Measurements from ENCODE around the gene INTS11. TPM values are rescaled to one million over a fixed set of nuclear protein-coding genes. Genes with fewer than 3 reads are reported as not detected.
A peak's percentile ranks its signal among the peaks of the same experiment; 100 is the strongest.

Gene INTS11
- total and polyA plus RNA-seq, 2 donors (not counting 1 experiment from before 2014, with no cell fraction given): 149 to 245 TPM

DNA sequence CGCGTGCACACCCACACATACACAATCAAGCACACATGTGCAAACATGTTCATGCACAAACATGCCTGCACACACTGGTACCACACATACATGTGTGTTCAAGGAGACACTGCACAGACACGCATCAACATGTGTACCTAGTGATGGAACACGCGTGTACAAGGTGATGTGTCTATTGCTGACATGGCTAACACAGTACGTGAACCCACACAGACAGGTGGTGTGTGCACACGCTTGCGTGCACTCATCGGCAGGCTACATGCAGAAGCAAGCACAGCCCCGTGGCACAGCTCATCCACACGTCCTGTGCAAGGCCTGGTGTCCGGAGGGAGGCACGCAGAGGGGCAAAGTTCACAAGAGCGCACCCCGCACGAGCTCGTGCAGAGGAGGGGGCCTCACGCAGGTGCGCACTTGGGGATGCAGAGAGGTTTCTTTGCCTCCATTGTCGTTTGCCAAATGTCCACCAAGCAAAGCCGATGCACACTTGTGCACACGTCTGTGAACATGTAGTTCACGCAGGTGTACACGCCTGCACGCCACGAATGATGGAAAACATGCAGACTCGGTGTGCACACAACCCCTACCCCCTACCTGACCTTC, 17.7 kb downstream of the INTS11 start:
- H3K9me3 ChIP-seq (ENCODE audit: control extremely low read depth in 1 of 3, control insufficient read depth in 2 of 3, insufficient read depth in 1 of 3, low read length in 2 of 3): no peaks in the 10 kb centered on the region
- no peak for ATAC-seq (ENCODE audit: low read depth)
- no peak overlapping the region for H3K27ac ChIP-seq (ENCODE audit: low read length in 2 of 2)
- DNase-seq: peak; percentile 44
- no peaks in the 10 kb centered on the region for H3K27me3 ChIP-seq (replicated peaks in 1 of 4; ENCODE audit: control extremely low read depth in 1 of 4, control insufficient read depth in 3 of 4, insufficient read depth in 4 of 4, low read length in 3 of 4)
- Mint-ChIP-seq H3K4me3 (peak overlapping the region; percentile 88), H3K4me1 (peaks cover 35% of the 10 kb centered on the region), H3K9me3 (ENCODE audit: insufficient read depth) (no peaks in the 10 kb centered on the region), H3K27ac (peak overlapping the region; percentile 92), H3K27me3 (no peaks in the 10 kb centered on the region)
- ChIA-PET POLR2A (interaction anchor here (0.5 to 0.6 kb wide), 2 partner anchors 261 to 266 kb away, joined by 4 to 5 read pairs; no protein-coding TSS in a partner anchor), CTCF (no interaction called here)
- peaks cover 41% of the 10 kb centered on the region for H4K20me1 ChIP-seq (ENCODE audit: control insufficient read depth, insufficient read depth, low read length, poor library complexity, severe bottlenecking)
- peak overlapping the region; percentile 99 for H3K4me2 ChIP-seq (replicated peaks; ENCODE audit: low read depth, low read length, poor library complexity, severe bottlenecking)
- H3K79me2 ChIP-seq (ENCODE audit: control insufficient read depth, insufficient read depth, low read length): peaks cover 39% of the 10 kb centered on the region
- peak overlapping the region; percentile 69 for H2AFZ ChIP-seq (ENCODE audit: insufficient read depth, low read depth, low read length, poor library complexity, severe bottlenecking)
- peaks cover 0 to 11% of the 10 kb centered on the region in 2 experiments for H3K36me3 ChIP-seq (replicated peaks in 1 of 2; ENCODE audit: control extremely low read depth in 1 of 2, control insufficient read depth in 1 of 2, extremely low read depth in 1 of 2, insufficient read depth in 2 of 2, low read length in 1 of 2)
- WGBS (ENCODE audit: insufficient coverage): 59% methylated on average over 27 of the region's 27 CpGs
- TF ChIP-seq, protein P1, sequence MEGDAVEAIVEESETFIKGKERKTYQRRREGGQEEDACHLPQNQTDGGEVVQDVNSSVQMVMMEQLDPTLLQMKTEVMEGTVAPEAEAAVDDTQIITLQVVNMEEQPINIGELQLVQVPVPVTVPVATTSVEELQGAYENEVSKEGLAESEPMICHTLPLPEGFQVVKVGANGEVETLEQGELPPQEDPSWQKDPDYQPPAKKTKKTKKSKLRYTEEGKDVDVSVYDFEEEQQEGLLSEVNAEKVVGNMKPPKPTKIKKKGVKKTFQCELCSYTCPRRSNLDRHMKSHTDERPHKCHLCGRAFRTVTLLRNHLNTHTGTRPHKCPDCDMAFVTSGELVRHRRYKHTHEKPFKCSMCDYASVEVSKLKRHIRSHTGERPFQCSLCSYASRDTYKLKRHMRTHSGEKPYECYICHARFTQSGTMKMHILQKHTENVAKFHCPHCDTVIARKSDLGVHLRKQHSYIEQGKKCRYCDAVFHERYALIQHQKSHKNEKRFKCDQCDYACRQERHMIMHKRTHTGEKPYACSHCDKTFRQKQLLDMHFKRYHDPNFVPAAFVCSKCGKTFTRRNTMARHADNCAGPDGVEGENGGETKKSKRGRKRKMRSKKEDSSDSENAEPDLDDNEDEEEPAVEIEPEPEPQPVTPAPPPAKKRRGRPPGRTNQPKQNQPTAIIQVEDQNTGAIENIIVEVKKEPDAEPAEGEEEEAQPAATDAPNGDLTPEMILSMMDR (IDR thresholded peaks at IDR 0.05): no peak
- TF ChIP-seq EZH2 (IDR thresholded peaks at IDR 0.05; ENCODE audit: borderline replicate concordance, insufficient read depth, low read depth, low read length, poor library complexity, severe bottlenecking): no peak
- H3K4me1 ChIP-seq (ENCODE audit: control insufficient read depth in 2 of 2, insufficient read depth in 2 of 2, low read length in 2 of 2): peaks cover 34 to 47% of the 10 kb centered on the region in 2 donors
- H3K4me3 ChIP-seq (ENCODE audit: control extremely low read depth in 1 of 5, extremely low read depth in 1 of 5, insufficient read depth in 1 of 5, low read depth in 2 of 5, low read length in 4 of 5): peak overlapping the region in 4 of 5 experiments; percentile 58 to 73 (median 68)
- intact Hi-C loops (cut with micrococcal nuclease): loop anchor here (5.0 kb wide), 3 partner anchors 74 to 294 kb away; partner anchors contain the start of genes B3GALT6, ISG15 and SDF4
- H3K9ac ChIP-seq (ENCODE audit: low read length): peak overlapping the region; percentile 76

DNA sequence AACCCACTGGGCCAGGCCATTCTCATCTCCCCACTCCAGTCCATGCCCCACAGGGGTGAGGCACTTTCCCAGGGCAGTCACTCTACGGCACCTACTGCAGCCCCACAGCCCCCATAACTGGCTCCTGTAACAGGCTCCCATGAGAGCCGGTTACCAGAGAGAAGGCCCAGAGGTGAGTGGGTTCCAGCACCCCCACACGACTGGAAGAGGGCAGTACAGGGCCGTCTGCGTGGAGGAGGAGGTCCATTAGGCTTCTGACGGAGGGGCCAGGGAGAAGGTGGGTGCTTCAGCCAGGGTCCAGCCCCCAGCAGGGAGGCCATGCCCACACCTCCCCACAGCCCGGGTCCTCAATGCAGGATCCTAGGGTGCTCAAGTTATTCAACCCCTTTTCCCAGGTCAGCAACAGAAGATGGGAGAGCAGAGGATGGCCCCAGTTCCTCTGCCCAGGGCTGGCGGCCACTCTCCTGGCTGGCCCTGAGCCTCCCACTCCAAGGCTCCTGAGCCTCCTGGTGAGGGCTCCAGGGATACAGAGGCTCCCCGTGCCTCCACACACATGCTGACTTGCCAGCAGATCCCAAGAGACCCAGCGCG, 18.3 kb downstream of the INTS11 start:
- ChIA-PET POLR2A (no interaction called here), CTCF (interaction anchor here (1.2 to 1.6 kb wide), 3 partner anchors 15 to 66 kb away, joined by 5 to 16 read pairs (median 16); no protein-coding TSS in a partner anchor)
- Histone ChIP-seq H3K36me3 (replicated peaks in 1 of 2; ENCODE audit: control extremely low read depth in 1 of 2, control insufficient read depth in 1 of 2, extremely low read depth in 1 of 2, insufficient read depth in 2 of 2, low read length in 1 of 2) (peaks cover 0 to 6% of the 10 kb centered on the region in 2 experiments), H4K20me1 (ENCODE audit: control insufficient read depth, insufficient read depth, low read length, poor library complexity, severe bottlenecking) (peaks cover 44% of the 10 kb centered on the region), H2AFZ (ENCODE audit: insufficient read depth, low read depth, low read length, poor library complexity, severe bottlenecking) (peak overlapping the region; percentile 76), H3K4me3 (ENCODE audit: control extremely low read depth in 1 of 5, extremely low read depth in 1 of 5, insufficient read depth in 1 of 5, low read depth in 2 of 5, low read length in 4 of 5) (peak overlapping the region in 4 of 5 experiments; percentile 37 to 73 (median 64)), H3K27ac (ENCODE audit: low read length in 2 of 2) (peak overlapping the region; percentile 27 to 63), H3K9me3 (ENCODE audit: control extremely low read depth in 1 of 3, control insufficient read depth in 2 of 3, insufficient read depth in 1 of 3, low read length in 2 of 3) (no peaks in the 10 kb centered on the region), H3K79me2 (ENCODE audit: control insufficient read depth, insufficient read depth, low read length) (peaks cover 36% of the 10 kb centered on the region), H3K27me3 (replicated peaks in 1 of 4; ENCODE audit: control extremely low read depth in 1 of 4, control insufficient read depth in 3 of 4, insufficient read depth in 4 of 4, low read length in 3 of 4) (no peaks in the 10 kb centered on the region), H3K4me1 (ENCODE audit: control insufficient read depth in 2 of 2, insufficient read depth in 2 of 2, low read length in 2 of 2) (peaks cover 34 to 47% of the 10 kb centered on the region in 2 donors), H3K4me2 (replicated peaks; ENCODE audit: low read depth, low read length, poor library complexity, severe bottlenecking) (peak overlapping the region; percentile 99), H3K9ac (ENCODE audit: low read length) (peak overlapping the region; percentile 76)
- no peak for TF ChIP-seq EZH2 (IDR thresholded peaks at IDR 0.05; ENCODE audit: borderline replicate concordance, insufficient read depth, low read depth, low read length, poor library complexity, severe bottlenecking)
- TF ChIP-seq, protein P1 (IDR thresholded peaks at IDR 0.05): no peak
- H3K9me3 Mint-ChIP-seq (ENCODE audit: insufficient read depth): no peaks in the 10 kb centered on the region
- peak overlapping the region; percentile 92 for H3K27ac Mint-ChIP-seq
- H3K27me3 Mint-ChIP-seq: no peaks in the 10 kb centered on the region
- ATAC-seq (ENCODE audit: low read depth) (no peak), DNase-seq (peak; percentile 51)
- peaks cover 35% of the 10 kb centered on the region for H3K4me1 Mint-ChIP-seq
- 26% methylated on average over 8 of the region's 11 CpGs for WGBS (ENCODE audit: insufficient coverage)
- H3K4me3 Mint-ChIP-seq: peak overlapping the region; percentile 88
- intact Hi-C loops (cut with micrococcal nuclease): loop anchor here (5.0 kb wide), 3 partner anchors 74 to 294 kb away; partner anchors contain the start of genes B3GALT6, ISG15 and SDF4
